Measurements from ENCODE around the gene SP9.

DNA sequence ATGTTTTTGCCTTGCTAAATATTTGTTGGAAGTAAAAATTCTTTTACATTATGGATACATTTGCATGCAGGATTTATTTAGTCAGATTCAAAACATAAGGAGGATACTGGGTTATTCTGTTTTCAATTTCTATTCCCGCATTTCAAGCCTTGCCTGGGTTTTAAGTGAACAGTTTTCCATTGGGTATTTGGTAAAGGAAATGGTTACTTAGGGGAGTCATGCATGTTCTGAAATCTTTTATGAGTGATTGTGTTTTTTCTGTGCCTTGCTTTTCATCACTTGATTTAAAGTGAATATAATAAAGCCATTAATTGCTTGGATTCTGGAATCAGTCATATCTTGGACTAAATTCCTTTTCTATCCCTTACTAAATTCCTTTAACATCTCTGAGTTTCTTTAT is 12.0 kb upstream of the SP9 start:
- no peak for TF ChIP-seq CTCF (conservative IDR thresholded peaks at IDR 0.05; ENCODE audit: low read depth, low read length)
- TF ChIP-seq EZH2 (IDR thresholded peaks at IDR 0.05; ENCODE audit: borderline replicate concordance, low read depth, low read length, poor library complexity, severe bottlenecking): no peak
